A549 (cell line): Measurements from ENCODE around the gene SLCO4A1.

Experiments
- ATOH8 ChIP-seq: fragments of 250-450 bp; sonication (Bioruptor Pico); IDR thresholded peaks from 2 replicates; pipeline ENCODE4 v1.5.0; 2020; ENCODE audit warnings: low read depth, mild to moderate bottlenecking, moderate library complexity
- CHD2 ChIP-seq: fragments of 150-350 bp; IDR thresholded peaks from 2 replicates; pipeline ENCODE4 v1.6.1; 2014; ENCODE audit warnings: low read length; ENCODE audit not compliant: partially characterized antibody
- CTCF ChIP-seq: fragments of >200 bp; sonication (Bioruptor Twin); formaldehyde crosslinking; IDR thresholded peaks from 3 replicates; pipeline ENCODE4 v1.5.1; 2016
- ELK1 ChIP-seq: fragments of 150-350 bp; IDR thresholded peaks from 2 replicates; pipeline ENCODE4 v1.6.1; 2014; ENCODE audit warnings: low read depth, mild to moderate bottlenecking, low read length
- EP300 ChIP-seq, 2 experiments: fragments of >200 bp; sonication (Bioruptor Twin); formaldehyde crosslinking; IDR thresholded peaks; 2 replicates in 1 of 2; 3 replicates in 1 of 2; pipeline ENCODE4 v1.6.1; 2016 to 2017
- FOSB ChIP-seq: fragments of 250-450 bp; sonication (Bioruptor Pico); IDR thresholded peaks from 2 replicates; pipeline ENCODE4 v1.5.0; 2020; ENCODE audit warnings: mild to moderate bottlenecking, moderate library complexity
- GATA3 ChIP-seq: IDR thresholded peaks from 2 replicates; pipeline ENCODE4 v1.6.1; 2012; ENCODE audit warnings: borderline replicate concordance
- KDM5A ChIP-seq: fragments of 200-600 bp; sonication (generic); IDR thresholded peaks from 2 replicates; pipeline ENCODE4 v1.6.1; 2016; ENCODE audit warnings: antibody characterized with exemption, mild to moderate bottlenecking
- MAFK ChIP-seq: fragments of 450-650 bp; IDR thresholded peaks from 2 replicates; pipeline ENCODE4 v1.6.1; 2014; ENCODE audit not compliant: partially characterized antibody
- MAX ChIP-seq: IDR thresholded peaks from 2 replicates; pipeline ENCODE4 v1.6.1; 2012
- MYC ChIP-seq: IDR thresholded peaks from 2 replicates; pipeline ENCODE4 v1.6.1; 2012; ENCODE audit warnings: mild to moderate bottlenecking, inconsistent platforms, low read length, improper control_type of control experiment, borderline replicate concordance
- POLR2A ChIP-seq: IDR thresholded peaks from 2 replicates; pipeline ENCODE4 v1.6.1; 2012; ENCODE audit warnings: mild to moderate bottlenecking, low read length
- SREBF2 ChIP-seq: fragments of 450-650 bp; IDR thresholded peaks from 2 replicates; pipeline ENCODE4 v1.6.1; 2014; ENCODE audit warnings: mild to moderate bottlenecking, moderate library complexity
- USF2 ChIP-seq: fragments of 450-650 bp; IDR thresholded peaks from 2 replicates; pipeline ENCODE4 v1.6.1; 2014; ENCODE audit warnings: antibody characterized with exemption

GRCh38 chr20:62710221-62710885, 68.0 kb downstream of the SLCO4A1 start:
- TF ChIP-seq POLR2A (no peak), CTCF (no peak), MAFK (no peak), CHD2 (no peak), MAX (no peak), GATA3 (no peak), KDM5A (no peak), EP300 (IDR thresholded peaks at IDR 0.05) (no peak), MYC (no peak), USF2 (no peak), ELK1 (no peak), SREBF2 (no peak), ATOH8 (CRISPR knock-in tag) (no peak), FOSB (CRISPR knock-in tag) (no peak)
